PC-9 (cell line): Measurements from ENCODE around the gene PPP1R13L. TPM values are rescaled to one million over a fixed set of nuclear protein-coding genes. Genes with fewer than 3 reads are reported as not detected.

ENCODE experiments used
- BruUV-seq: library from RNA; stranded (reverse); fragments of 400-500 nt; replicated peaks from 2 replicates; lab custom pipeline; 2021; lab: Mats Ljungman, UMichigan
- CTCF ChIA-PET: fragments of 300-600 bp; sonication (Branson Sonifier 250); formaldehyde crosslinking; loops from one replicate; lab custom pipeline; 2022; ENCODE audit warnings: antibody characterized with exemption; lab: Charles Lee
- POLR2A ChIA-PET: fragments of 300-600 bp; sonication (Branson Sonifier 250); formaldehyde crosslinking; loops from one replicate; lab custom pipeline; 2022; ENCODE audit warnings: antibody characterized with exemption; ENCODE audit not compliant: unreplicated experiment; lab: Charles Lee
- DNase-seq, 2 experiments: peaks; one replicate each; pipeline versions ENCODE4 v3.0.0 to v3.0.0-alpha.2; 2015 to 2022; ENCODE audit warnings: mixed read lengths in 1 of 2
- H2AFZ ChIP-seq: fragments of 200-600 bp; sonication (generic); 2 replicates; pipeline ENCODE4 v1.8.1; 2017; ENCODE audit warnings: antibody characterized with exemption
- H3F3A ChIP-seq: fragments of 200-600 bp; sonication (generic); 2 replicates; pipeline ENCODE4 v1.8.1; 2017; ENCODE audit warnings: antibody characterized with exemption, mild to moderate bottlenecking, low read depth; ENCODE audit not compliant: insufficient read depth
- H3K27ac ChIP-seq: fragments of 200-600 bp; sonication (generic); 2 replicates; pipeline ENCODE4 v1.6.1; 2016; ENCODE audit warnings: mixed run types
- H3K27me3 ChIP-seq: fragments of 200-600 bp; sonication (generic); 2 replicates; pipeline ENCODE4 v1.6.1; 2016; ENCODE audit warnings: low read depth, mixed run types; ENCODE audit not compliant: insufficient read depth
- H3K36me3 ChIP-seq: fragments of 200-600 bp; sonication (generic); 2 replicates; pipeline ENCODE4 v1.6.1; 2016; ENCODE audit warnings: low read depth, mixed run types
- H3K4me1 ChIP-seq: fragments of 200-600 bp; sonication (generic); replicated peaks from 2 replicates; pipeline ENCODE4 v1.6.1; 2016; ENCODE audit warnings: mixed run types; ENCODE audit not compliant: insufficient read depth
- H3K4me2 ChIP-seq: fragments of 200-600 bp; sonication (generic); 2 replicates; pipeline ENCODE4 v1.6.1; 2017; ENCODE audit warnings: mixed run types
- H3K4me3 ChIP-seq: fragments of 200-600 bp; sonication (generic); 2 replicates; pipeline ENCODE4 v1.6.1; 2016; ENCODE audit warnings: mixed run types
- H3K79me2 ChIP-seq: fragments of 200-600 bp; sonication (generic); 2 replicates; pipeline ENCODE4 v1.6.1; 2017; ENCODE audit warnings: low read depth, mixed run types
- H3K9me2 ChIP-seq: fragments of 200-600 bp; sonication (generic); 2 replicates; pipeline ENCODE4 v1.8.1; 2017; ENCODE audit warnings: mild to moderate bottlenecking; ENCODE audit not compliant: insufficient read depth
- H3K9me3 ChIP-seq: fragments of 200-600 bp; sonication (generic); 2 replicates; pipeline ENCODE4 v1.8.1; 2016; ENCODE audit warnings: low read depth; ENCODE audit not compliant: insufficient read depth
- H4K20me1 ChIP-seq: fragments of 200-600 bp; sonication (generic); 2 replicates; pipeline ENCODE4 v1.8.1; 2017; ENCODE audit not compliant: insufficient read depth
- CTCF ChIP-seq: fragments of 200-600 bp; sonication (generic); conservative IDR thresholded peaks from 2 replicates; pipeline ENCODE4 v1.6.1; 2017; ENCODE audit warnings: mixed run types, antibody characterized with exemption, mild to moderate bottlenecking, moderate library complexity
- EZH2 ChIP-seq: fragments of 200-600 bp; sonication (generic); IDR thresholded peaks from 2 replicates; pipeline ENCODE4 v1.8.0; 2017; ENCODE audit warnings: antibody characterized with exemption, low read depth
- intact Hi-C: fragments of 100-400 bp; cut with micrococcal nuclease; formaldehyde crosslinking; loops from one replicate; pipeline ENCODE4 v1.10.0; 2022; ENCODE audit not compliant: unreplicated experiment
- total RNA-seq: library from RNA; stranded (reverse); gene quantifications from 2 replicates; pipeline ENCODE4 v1.2.3, GENCODE V29; 2021

PPP1R13L gene
- total RNA-seq, 1 experiment from 2014 or later: 121 TPM

- no peaks in the 10 kb centered on the region for H3K27me3 ChIP-seq
- no TSS peak for BruUV-seq
- CTCF ChIA-PET: no interaction called here
- no peak overlapping the region for H2AFZ ChIP-seq
- no peak overlapping the region for H3K4me3 ChIP-seq
- H3K4me1 ChIP-seq: peaks cover 17% of the 10 kb centered on the region
- POLR2A ChIA-PET: no interaction called here
- H3K36me3 ChIP-seq: peaks cover 22% of the 10 kb centered on the region; the same call in 1 of the 2 replicates
- no peak overlapping the region for H3K4me2 ChIP-seq
- H4K20me1 ChIP-seq: no peaks in the 10 kb centered on the region
- intact Hi-C loops: no loop called here
- no peak for DNase-seq
- no peaks in the 10 kb centered on the region for H3K9me2 ChIP-seq
- H3K79me2 ChIP-seq: peaks cover 24% of the 10 kb centered on the region
- peaks cover 34% of the 10 kb centered on the region for H3F3A ChIP-seq
- H3K27ac ChIP-seq: no peak overlapping the region
- no peaks in the 10 kb centered on the region for H3K9me3 ChIP-seq
- no peak for TF ChIP-seq EZH2
- no peak for TF ChIP-seq CTCF
Observed at GRCh38 chr19:45419396-45419795, 14.5 kb upstream of the PPP1R13L start.

GRCh38 chr19:45418802-45419201 lies 13.9 kb upstream of the PPP1R13L start:
- DNase-seq: no peak
- BruUV-seq: no TSS peak
- Histone ChIP-seq H3K9me2 (no peaks in the 10 kb centered on the region), H4K20me1 (no peaks in the 10 kb centered on the region), H3K36me3 (peaks cover 28% of the 10 kb centered on the region; the same call in 1 of the 2 replicates), H3K9me3 (no peaks in the 10 kb centered on the region), H3K79me2 (peaks cover 24% of the 10 kb centered on the region), H3K4me2 (no peak overlapping the region), H3F3A (peaks cover 28% of the 10 kb centered on the region), H3K4me1 (peaks cover 13% of the 10 kb centered on the region), H3K27me3 (no peaks in the 10 kb centered on the region), H3K4me3 (no peak overlapping the region), H2AFZ (no peak overlapping the region), H3K27ac (no peak overlapping the region)
- TF ChIP-seq CTCF (no peak), EZH2 (no peak)
- ChIA-PET CTCF (no interaction called here), POLR2A (no interaction called here)
- intact Hi-C loops: no loop called here

GRCh38 chr19:45417151-45417550 lies 12.3 kb upstream of the PPP1R13L start:
- H3K9me2 ChIP-seq: no peaks in the 10 kb centered on the region
- TF ChIP-seq EZH2 (no peak), CTCF (no peak)
- peaks cover 12% of the 10 kb centered on the region for H3K79me2 ChIP-seq
- no peaks in the 10 kb centered on the region for H3K9me3 ChIP-seq
- no TSS peak for BruUV-seq
- H3K36me3 ChIP-seq: peaks cover 35% of the 10 kb centered on the region; the same call in 1 of the 2 replicates
- H4K20me1 ChIP-seq: no peaks in the 10 kb centered on the region
- intact Hi-C loops: no loop called here
- H3F3A ChIP-seq: peaks cover 42% of the 10 kb centered on the region; the same call in 1 of the 2 replicates
- peaks cover 4% of the 10 kb centered on the region; the same call in 1 of the 2 replicates for H3K4me1 ChIP-seq
- no peak for DNase-seq
- no peak overlapping the region for H3K4me2 ChIP-seq
- H3K27ac ChIP-seq: 0 out of 2 replicates have a peak overlapping the region, but pooled peaks have one; percentile 39
- ChIA-PET CTCF (no interaction called here), POLR2A (no interaction called here)
- no peaks in the 10 kb centered on the region for H3K27me3 ChIP-seq
- H3K4me3 ChIP-seq: no peak overlapping the region
- no peak overlapping the region for H2AFZ ChIP-seq
